Ascending aorta (tissue), 2 donors: Measurements from ENCODE around the gene MACROH2A1. TPM values are rescaled to one million over a fixed set of nuclear protein-coding genes. Genes with fewer than 3 reads are reported as not detected.

Experiments
- DNase-seq, 2 donors: peaks; one replicate each; pipeline ENCODE4 v3.0.0-alpha.2; 2019; ENCODE audit warnings: low spot score in 2 of 2
- H3K27ac ChIP-seq, 2 donors: fragments of 200-600 bp; sonication (generic); one replicate each; pipeline ENCODE4 v1.5.1; 2016 to 2017; ENCODE audit warnings: mild to moderate bottlenecking in 1 of 2
- H3K27me3 ChIP-seq: fragments of 200-600 bp; sonication (generic); one replicate; pipeline ENCODE4 v1.5.1; 2017
- H3K36me3 ChIP-seq, 2 donors: fragments of 200-600 bp; sonication (generic); one replicate each; pipeline ENCODE4 v1.5.1; 2016
- H3K4me1 ChIP-seq, 2 donors: fragments of 200-600 bp; sonication (generic); one replicate each; pipeline ENCODE4 v1.5.1; 2016 to 2017; ENCODE audit warnings: mild to moderate bottlenecking in 1 of 2
- H3K4me3 ChIP-seq, 2 donors: fragments of 200-600 bp; sonication (generic); one replicate each; pipeline ENCODE4 v1.5.1; 2016 to 2017; ENCODE audit warnings: mild to moderate bottlenecking in 1 of 2
- H3K9me3 ChIP-seq, 2 donors: fragments of 200-600 bp; sonication (generic); one replicate each; pipeline ENCODE4 v1.5.1; 2016
- intact Hi-C: fragments of 100-400 bp; cut with DNase I; formaldehyde crosslinking; loops from one replicate; pipeline ENCODE4 v1.15.1; 2023
- total RNA-seq: library from RNA; depleted of rRNA; stranded (reverse); fragments of >200 nt; gene quantifications from one replicate; pipeline ENCODE4 v1.1.0, GENCODE V29; 2016
- TF ChIP-seq, protein P1 (sequence below), 3 experiments: fragments of 200-600 bp in 2 of 3; fragments of 450-650 bp in 1 of 3; sonication (generic) in 2 of 3; IDR thresholded peaks; one replicate each; pipeline ENCODE4 v1.5.1; 2016 to 2019; ENCODE audit warnings: antibody characterized with exemption in 3 of 3, mild to moderate bottlenecking in 1 of 3, moderate library complexity in 1 of 3

Gene MACROH2A1
- total RNA-seq, 1 donor from 2014 or later: 216 TPM

- TF ChIP-seq, protein P1, sequence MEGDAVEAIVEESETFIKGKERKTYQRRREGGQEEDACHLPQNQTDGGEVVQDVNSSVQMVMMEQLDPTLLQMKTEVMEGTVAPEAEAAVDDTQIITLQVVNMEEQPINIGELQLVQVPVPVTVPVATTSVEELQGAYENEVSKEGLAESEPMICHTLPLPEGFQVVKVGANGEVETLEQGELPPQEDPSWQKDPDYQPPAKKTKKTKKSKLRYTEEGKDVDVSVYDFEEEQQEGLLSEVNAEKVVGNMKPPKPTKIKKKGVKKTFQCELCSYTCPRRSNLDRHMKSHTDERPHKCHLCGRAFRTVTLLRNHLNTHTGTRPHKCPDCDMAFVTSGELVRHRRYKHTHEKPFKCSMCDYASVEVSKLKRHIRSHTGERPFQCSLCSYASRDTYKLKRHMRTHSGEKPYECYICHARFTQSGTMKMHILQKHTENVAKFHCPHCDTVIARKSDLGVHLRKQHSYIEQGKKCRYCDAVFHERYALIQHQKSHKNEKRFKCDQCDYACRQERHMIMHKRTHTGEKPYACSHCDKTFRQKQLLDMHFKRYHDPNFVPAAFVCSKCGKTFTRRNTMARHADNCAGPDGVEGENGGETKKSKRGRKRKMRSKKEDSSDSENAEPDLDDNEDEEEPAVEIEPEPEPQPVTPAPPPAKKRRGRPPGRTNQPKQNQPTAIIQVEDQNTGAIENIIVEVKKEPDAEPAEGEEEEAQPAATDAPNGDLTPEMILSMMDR (IDR thresholded peaks at IDR 0.05): no peak
- no peaks in the 10 kb centered on the region for H3K9me3 ChIP-seq
- no peak overlapping the region for H3K4me3 ChIP-seq
- no peaks in the 10 kb centered on the region for H3K4me1 ChIP-seq
- no peak for DNase-seq
- H3K27me3 ChIP-seq: no peaks in the 10 kb centered on the region
- no peak overlapping the region for H3K27ac ChIP-seq
- H3K36me3 ChIP-seq: peaks cover 1 to 27% of the 10 kb centered on the region in 2 donors
- intact Hi-C loops: loop anchor here (1.0 to 10.0 kb wide), 4 partner anchors 124 to 417 kb away; no protein-coding TSS in a partner anchor
These were observed 67.4 kb downstream of the MACROH2A1 start for GRCh38 chr5:135331612-135332011.

- TF ChIP-seq, protein P1 (IDR thresholded peaks at IDR 0.05): no peak
- intact Hi-C loops: loop anchor here (5.0 to 10.0 kb wide), 3 partner anchors 123 to 416 kb away; no protein-coding TSS in a partner anchor
These were observed 68.3 kb downstream of the MACROH2A1 start for GRCh38 chr5:135330798-135331096.

DNA sequence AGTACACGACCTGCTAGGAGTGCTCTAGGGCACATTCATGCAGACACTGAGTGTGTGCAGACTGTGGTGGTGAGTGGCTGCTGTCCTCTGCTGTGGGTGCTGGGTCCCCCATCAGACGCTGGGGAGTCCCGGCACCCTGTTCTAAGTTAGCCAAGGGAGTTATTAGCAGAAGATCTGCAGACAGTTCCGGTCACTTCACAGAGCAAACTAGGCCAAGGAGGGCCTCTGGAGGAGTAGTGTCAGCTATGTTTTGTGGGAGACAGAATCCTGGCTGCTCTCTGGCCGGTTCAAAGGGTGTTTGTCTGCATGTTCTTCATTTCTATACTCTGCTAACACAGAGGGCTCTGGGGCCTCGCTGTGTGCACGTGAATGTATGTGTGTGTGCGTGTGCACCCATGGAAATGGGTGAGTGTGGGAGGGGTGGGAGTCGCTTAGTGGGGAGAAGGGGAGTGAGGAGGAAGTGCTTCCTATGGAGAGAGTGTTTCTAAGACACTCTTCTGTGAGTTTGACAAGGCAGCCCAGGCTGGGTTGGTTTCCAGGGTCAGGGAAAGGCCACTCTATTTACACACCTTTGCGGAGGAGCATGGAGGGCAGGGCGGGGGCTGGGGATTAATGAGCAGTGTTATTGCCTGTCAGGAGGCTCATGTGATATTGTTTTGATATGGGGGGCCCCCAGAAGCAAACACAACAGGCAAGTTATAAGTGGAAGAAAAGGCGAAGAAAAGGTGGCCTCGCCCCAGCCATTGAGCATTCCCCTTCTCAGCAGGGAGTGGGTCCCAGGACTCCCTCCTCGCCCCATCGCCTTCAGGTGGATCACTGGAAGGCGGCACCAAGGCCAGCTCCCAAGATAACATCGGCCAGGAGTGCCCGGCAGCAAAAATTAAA lies 68.9 kb downstream of the MACROH2A1 start:
- peaks cover 0 to 17% of the 10 kb centered on the region in 2 donors for H3K36me3 ChIP-seq
- no peaks in the 10 kb centered on the region for H3K9me3 ChIP-seq
- H3K27ac ChIP-seq: no peak overlapping the region
- no peak for DNase-seq
- no peak overlapping the region for H3K4me3 ChIP-seq
- no peaks in the 10 kb centered on the region for H3K27me3 ChIP-seq
- intact Hi-C loops: loop anchor here (5.0 to 10.0 kb wide), 3 partner anchors 123 to 415 kb away; no protein-coding TSS in a partner anchor
- TF ChIP-seq, protein P1 (IDR thresholded peaks at IDR 0.05): no peak
- H3K4me1 ChIP-seq: no peaks in the 10 kb centered on the region

More at GRCh38 chr5:135330798-135331096, 68.3 kb downstream of the MACROH2A1 start:
- no peaks in the 10 kb centered on the region for H3K27me3 ChIP-seq
- no peaks in the 10 kb centered on the region for H3K4me1 ChIP-seq
- no peak for DNase-seq
- no peak overlapping the region for H3K4me3 ChIP-seq
- no peak overlapping the region for H3K27ac ChIP-seq
- H3K36me3 ChIP-seq: peaks cover 0 to 18% of the 10 kb centered on the region in 2 donors
- no peaks in the 10 kb centered on the region for H3K9me3 ChIP-seq

DNA sequence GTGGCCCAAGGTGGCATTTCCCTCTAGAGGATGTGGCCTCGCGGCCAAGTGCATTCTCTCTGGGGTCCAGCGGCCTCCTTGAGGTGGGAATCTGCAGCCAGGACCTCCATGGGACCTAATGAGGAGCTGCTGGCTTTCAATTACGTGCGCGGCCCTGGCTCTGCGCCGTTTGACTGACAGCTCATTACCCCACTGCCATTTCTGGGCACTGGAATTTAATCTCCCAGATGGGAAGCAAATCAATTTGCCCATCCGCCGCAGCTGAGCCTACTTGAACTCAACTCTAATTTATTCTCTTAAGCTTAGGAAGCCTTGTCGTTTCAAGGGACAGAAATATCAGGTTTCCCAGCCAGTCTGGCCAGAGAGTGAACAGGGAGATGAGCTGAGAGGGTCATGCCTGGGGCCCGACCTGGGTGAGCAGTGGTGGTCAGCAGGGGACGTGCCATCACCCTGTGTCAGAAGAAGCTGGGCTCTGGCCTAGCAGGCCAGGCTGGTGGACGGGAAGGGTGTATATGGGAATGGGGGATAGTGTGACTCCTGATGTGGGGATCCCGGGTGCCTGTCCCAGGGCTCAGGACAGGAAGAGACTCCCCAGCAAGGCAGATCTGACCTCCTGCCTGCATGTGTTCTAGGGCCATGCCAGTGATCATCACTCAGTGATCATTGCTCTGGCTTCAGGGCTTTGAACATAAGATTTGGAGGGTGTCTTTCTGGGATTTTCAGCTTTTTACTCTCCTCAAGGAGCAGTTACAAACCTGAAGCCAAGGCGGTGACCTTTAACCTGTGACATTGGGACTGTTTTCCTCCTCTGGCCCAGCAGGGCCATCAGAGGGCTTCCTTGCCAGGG lies 69.7 kb downstream of the MACROH2A1 start:
- Histone ChIP-seq H3K9me3 (no peaks in the 10 kb centered on the region), H3K4me3 (no peak overlapping the region), H3K36me3 (peaks cover 0 to 14% of the 10 kb centered on the region in 2 donors), H3K27ac (no peak overlapping the region), H3K4me1 (no peaks in the 10 kb centered on the region), H3K27me3 (no peaks in the 10 kb centered on the region)
- TF ChIP-seq, protein P1 (IDR thresholded peaks at IDR 0.05): no peak
- no peak for DNase-seq
- intact Hi-C loops: no loop called here

- Histone ChIP-seq H3K27me3 (no peaks in the 10 kb centered on the region), H3K4me3 (no peak overlapping the region), H3K4me1 (no peaks in the 10 kb centered on the region), H3K27ac (no peak overlapping the region), H3K9me3 (no peaks in the 10 kb centered on the region), H3K36me3 (peaks cover 0 to 5% of the 10 kb centered on the region in 2 donors)
- TF ChIP-seq, protein P1 (IDR thresholded peaks at IDR 0.05): no peak
- DNase-seq: no peak
- intact Hi-C loops: no loop called here
These were observed 70.8 kb downstream of the MACROH2A1 start for GRCh38 chr5:135328128-135328687.
